ENCODE data around the gene SH3PXD2B. TPM values are rescaled to one million over a fixed set of nuclear protein-coding genes. Genes with fewer than 3 reads are reported as not detected.

SH3PXD2B gene
- total and polyA plus RNA-seq, 2 of the 13 experiments (the other 11 are each of a cell fraction or from before 2014, with no cell fraction given), result 3.4 to 4.6 TPM

- TF ChIP-seq GABPB1 (CRISPR knock-in tag; IDR thresholded peaks at IDR 0.05) (peak; percentile 89), SP5 (CRISPR knock-in tag; IDR thresholded peaks at IDR 0.05; ENCODE audit: borderline replicate concordance, low read depth) (no peak), PHF20 (CRISPR knock-in tag; IDR thresholded peaks at IDR 0.05) (peak; percentile 22; the same call in 1 of the 2 replicates), KLF12 (CRISPR knock-in tag; IDR thresholded peaks at IDR 0.05; ENCODE audit: borderline replicate concordance) (no peak), ATF1 (CRISPR knock-in tag; IDR thresholded peaks at IDR 0.05) (peak; percentile 73), PRPF4 (IDR thresholded peaks at IDR 0.05; ENCODE audit: low read depth, low read length, poor library complexity, severe bottlenecking) (no peak), MXD4 (CRISPR knock-in tag; IDR thresholded peaks at IDR 0.05) (no peak), HNF1B (CRISPR knock-in tag; IDR thresholded peaks at IDR 0.05) (peak; percentile 38; the same call in 1 of the 2 replicates), PITX1 (CRISPR knock-in tag; IDR thresholded peaks at IDR 0.05) (peak; percentile 68; the same call in 1 of the 2 replicates), ETV6 (CRISPR knock-in tag; conservative IDR thresholded peaks at IDR 0.05) (no peak), PAF1 (CRISPR knock-in tag; IDR thresholded peaks at IDR 0.05) (no peak), ISX (CRISPR knock-in tag; conservative IDR thresholded peaks at IDR 0.05) (no peak), ZNF580 (CRISPR knock-in tag; IDR thresholded peaks at IDR 0.05; ENCODE audit: borderline replicate concordance, low read depth) (peak; percentile 55; the same call in 1 of the 2 replicates), DMTF1 (CRISPR knock-in tag; IDR thresholded peaks at IDR 0.05) (no peak), FOXA1 (IDR thresholded peaks at IDR 0.05) (no peak), FOXA1 (CRISPR knock-in tag; IDR thresholded peaks at IDR 0.05) (peak; percentile 89), RBAK (CRISPR knock-in tag; IDR thresholded peaks at IDR 0.05) (no peak), ZNF691 (CRISPR knock-in tag; IDR thresholded peaks at IDR 0.05; ENCODE audit: borderline replicate concordance, low read depth) (no peak), SAP130 (CRISPR knock-in tag; IDR thresholded peaks at IDR 0.05; ENCODE audit: low read depth) (peak; percentile 77), HNF4A (CRISPR knock-in tag; IDR thresholded peaks at IDR 0.05) (0 out of 2 replicates have a peak, but pooled peaks have one; percentile 28), PBX2 (CRISPR knock-in tag; IDR thresholded peaks at IDR 0.05) (peak; percentile 99), MTA1 (CRISPR knock-in tag; IDR thresholded peaks at IDR 0.05; ENCODE audit: borderline replicate concordance) (no peak), ONECUT2 (CRISPR knock-in tag; IDR thresholded peaks at IDR 0.05) (no peak), BRD4 (CRISPR knock-in tag; IDR thresholded peaks at IDR 0.05) (no peak)
Measured at GRCh38 chr5:172420235-172420939, 33.9 kb downstream of the SH3PXD2B start (continued).
